Suppressor macrophage (primary cell): Measurements from ENCODE around the gene UBD.

Source experiments
- DNase-seq, 4 experiments: peaks; one replicate each; pipeline ENCODE4 v3.0.0-alpha.2; 2020 to 2022

UBD gene

GRCh38 chr6:29521006-29521680 is 38.4 kb downstream of the UBD start:
- no peak for DNase-seq

GRCh38 chr6:29520232-29520631 is 39.3 kb downstream of the UBD start:
- DNase-seq: no peak

- no peak for DNase-seq
These were observed 40.1 kb downstream of the UBD start for GRCh38 chr6:29519291-29520010.

- no peak for DNase-seq
These were observed 41.6 kb downstream of the UBD start for GRCh38 chr6:29517728-29518440.

GRCh38 chr6:29517245-29517644 is 42.3 kb downstream of the UBD start:
- DNase-seq: no peak

GRCh38 chr6:29516108-29516507 is 43.4 kb downstream of the UBD start:
- no peak for DNase-seq

- DNase-seq: no peak
These were observed 48.7 kb downstream of the UBD start for GRCh38 chr6:29510746-29511300.

- DNase-seq: no peak
These were observed 49.3 kb downstream of the UBD start for GRCh38 chr6:29510202-29510601.

- DNase-seq: no peak
These were observed 49.8 kb downstream of the UBD start for GRCh38 chr6:29509711-29510110.

- no peak for DNase-seq
These were observed 50.3 kb downstream of the UBD start for GRCh38 chr6:29509239-29509638.

GRCh38 chr6:29507319-29507718 is 52.2 kb downstream of the UBD start:
- no peak for DNase-seq

GRCh38 chr6:29506446-29507067 is 53.0 kb downstream of the UBD start:
- no peak for DNase-seq

GRCh38 chr6:29505808-29506207 is 53.7 kb downstream of the UBD start:
- DNase-seq: no peak
